SK-N-SH (cell line): ENCODE data around the gene ARHGAP15.

ENCODE experiments used
- NFIC ChIP-seq: IDR thresholded peaks from 2 replicates; pipeline ENCODE4 v1.4.0; 2012; ENCODE audit warnings: borderline replicate concordance
- POLR2AphosphoS5 ChIP-seq: IDR thresholded peaks from 2 replicates; pipeline ENCODE4 v1.6.1; 2012; ENCODE audit warnings: low read depth, low read length
- RAD21 ChIP-seq: IDR thresholded peaks from 2 replicates; pipeline ENCODE4 v1.6.1; 2012; ENCODE audit warnings: mild to moderate bottlenecking, low read length
- RFX5 ChIP-seq: IDR thresholded peaks from 2 replicates; pipeline ENCODE4 v1.6.1; 2012; ENCODE audit warnings: mild to moderate bottlenecking, improper control_type of control experiment, low read length
- TAF1 ChIP-seq: IDR thresholded peaks from 2 replicates; pipeline ENCODE4 v1.6.1; 2012; ENCODE audit warnings: low read depth, mild to moderate bottlenecking, low read length, moderate library complexity, borderline replicate concordance
- TF ChIP-seq, protein P1 (sequence below): fragments of 200-600 bp; sonication (generic); IDR thresholded peaks from 2 replicates; pipeline ENCODE4 v1.6.1; 2017; ENCODE audit warnings: antibody characterized with exemption, mild to moderate bottlenecking, moderate library complexity
- TF ChIP-seq, protein P2 (sequence below): IDR thresholded peaks from 2 replicates; pipeline ENCODE4 v1.6.1; 2012; ENCODE audit warnings: mild to moderate bottlenecking, low read depth, low read length, moderate library complexity

DNA sequence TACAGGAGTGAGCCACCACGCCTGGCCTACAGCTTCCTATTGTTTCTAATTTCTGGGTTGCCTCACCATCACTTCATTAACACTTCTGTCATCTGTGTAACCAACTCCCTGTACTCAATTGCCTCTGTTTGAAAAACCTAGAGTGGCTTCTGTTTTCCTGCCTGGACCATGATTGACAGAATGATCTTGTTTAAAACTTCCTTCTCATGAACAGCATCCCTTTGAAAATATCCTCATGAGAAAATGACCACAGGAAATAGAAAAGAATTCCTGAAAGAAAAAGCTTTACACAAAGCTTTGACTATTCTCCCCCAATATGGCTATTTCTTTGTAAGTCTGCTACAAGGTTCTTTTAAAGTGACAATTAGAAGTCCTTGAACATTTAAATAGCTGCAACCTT, 672.3 kb downstream of the ARHGAP15 start:
- TF ChIP-seq RAD21 (no peak), TAF1 (no peak), POLR2AphosphoS5 (no peak), NFIC (no peak), RFX5 (no peak)
- TF ChIP-seq, protein P1, sequence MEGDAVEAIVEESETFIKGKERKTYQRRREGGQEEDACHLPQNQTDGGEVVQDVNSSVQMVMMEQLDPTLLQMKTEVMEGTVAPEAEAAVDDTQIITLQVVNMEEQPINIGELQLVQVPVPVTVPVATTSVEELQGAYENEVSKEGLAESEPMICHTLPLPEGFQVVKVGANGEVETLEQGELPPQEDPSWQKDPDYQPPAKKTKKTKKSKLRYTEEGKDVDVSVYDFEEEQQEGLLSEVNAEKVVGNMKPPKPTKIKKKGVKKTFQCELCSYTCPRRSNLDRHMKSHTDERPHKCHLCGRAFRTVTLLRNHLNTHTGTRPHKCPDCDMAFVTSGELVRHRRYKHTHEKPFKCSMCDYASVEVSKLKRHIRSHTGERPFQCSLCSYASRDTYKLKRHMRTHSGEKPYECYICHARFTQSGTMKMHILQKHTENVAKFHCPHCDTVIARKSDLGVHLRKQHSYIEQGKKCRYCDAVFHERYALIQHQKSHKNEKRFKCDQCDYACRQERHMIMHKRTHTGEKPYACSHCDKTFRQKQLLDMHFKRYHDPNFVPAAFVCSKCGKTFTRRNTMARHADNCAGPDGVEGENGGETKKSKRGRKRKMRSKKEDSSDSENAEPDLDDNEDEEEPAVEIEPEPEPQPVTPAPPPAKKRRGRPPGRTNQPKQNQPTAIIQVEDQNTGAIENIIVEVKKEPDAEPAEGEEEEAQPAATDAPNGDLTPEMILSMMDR, result no peak
- TF ChIP-seq, protein P2, sequence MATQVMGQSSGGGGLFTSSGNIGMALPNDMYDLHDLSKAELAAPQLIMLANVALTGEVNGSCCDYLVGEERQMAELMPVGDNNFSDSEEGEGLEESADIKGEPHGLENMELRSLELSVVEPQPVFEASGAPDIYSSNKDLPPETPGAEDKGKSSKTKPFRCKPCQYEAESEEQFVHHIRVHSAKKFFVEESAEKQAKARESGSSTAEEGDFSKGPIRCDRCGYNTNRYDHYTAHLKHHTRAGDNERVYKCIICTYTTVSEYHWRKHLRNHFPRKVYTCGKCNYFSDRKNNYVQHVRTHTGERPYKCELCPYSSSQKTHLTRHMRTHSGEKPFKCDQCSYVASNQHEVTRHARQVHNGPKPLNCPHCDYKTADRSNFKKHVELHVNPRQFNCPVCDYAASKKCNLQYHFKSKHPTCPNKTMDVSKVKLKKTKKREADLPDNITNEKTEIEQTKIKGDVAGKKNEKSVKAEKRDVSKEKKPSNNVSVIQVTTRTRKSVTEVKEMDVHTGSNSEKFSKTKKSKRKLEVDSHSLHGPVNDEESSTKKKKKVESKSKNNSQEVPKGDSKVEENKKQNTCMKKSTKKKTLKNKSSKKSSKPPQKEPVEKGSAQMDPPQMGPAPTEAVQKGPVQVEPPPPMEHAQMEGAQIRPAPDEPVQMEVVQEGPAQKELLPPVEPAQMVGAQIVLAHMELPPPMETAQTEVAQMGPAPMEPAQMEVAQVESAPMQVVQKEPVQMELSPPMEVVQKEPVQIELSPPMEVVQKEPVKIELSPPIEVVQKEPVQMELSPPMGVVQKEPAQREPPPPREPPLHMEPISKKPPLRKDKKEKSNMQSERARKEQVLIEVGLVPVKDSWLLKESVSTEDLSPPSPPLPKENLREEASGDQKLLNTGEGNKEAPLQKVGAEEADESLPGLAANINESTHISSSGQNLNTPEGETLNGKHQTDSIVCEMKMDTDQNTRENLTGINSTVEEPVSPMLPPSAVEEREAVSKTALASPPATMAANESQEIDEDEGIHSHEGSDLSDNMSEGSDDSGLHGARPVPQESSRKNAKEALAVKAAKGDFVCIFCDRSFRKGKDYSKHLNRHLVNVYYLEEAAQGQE, result no peak
